GM20431 (cell line): ENCODE measurements around the gene BPIFB2.
"Not testable (repeated sequence)": the region's sequence is repeated elsewhere in the genome, so short reads cannot be mapped to it uniquely, and the experiment has no call there.

Experiments
- in situ Hi-C: fragments of 300-500 bp; cut with MseI, MboI; formaldehyde crosslinking; loops from one replicate; pipeline ENCODE4 v1.15.0; 2020; ENCODE audit warnings: low sequenced_read_pairs; ENCODE audit not compliant: unreplicated experiment

Gene BPIFB2

GRCh38 chr20:33030569-33030968 is 23.1 kb downstream of the BPIFB2 start:
- in situ Hi-C loops = no loop called here

GRCh38 chr20:33031531-33031930 is 24.0 kb downstream of the BPIFB2 start, which contains the start of gene BPIFB6:
Gene BPIFB6 (plus strand): TSS chr20:33031648. CDS start chr20:33031648, 0 bp downstream.
- in situ Hi-C loops = no loop called here

GRCh38 chr20:33032555-33032954 is 25.1 kb downstream of the BPIFB2 start:
- in situ Hi-C loops = no loop called here

- in situ Hi-C loops = no loop called here
Observed at GRCh38 chr20:33033381-33033780, 25.9 kb downstream of the BPIFB2 start.

- in situ Hi-C loops = no loop called here
Observed at GRCh38 chr20:33034115-33034514, 26.6 kb downstream of the BPIFB2 start.

GRCh38 chr20:33034901-33035492 is 27.5 kb downstream of the BPIFB2 start:
- in situ Hi-C loops = no loop called here

- in situ Hi-C loops = no loop called here
Observed at GRCh38 chr20:33037456-33037855, 30.0 kb downstream of the BPIFB2 start.

- in situ Hi-C loops = no loop called here
Observed at GRCh38 chr20:33038243-33038642, 30.7 kb downstream of the BPIFB2 start.

GRCh38 chr20:33042430-33042829 is 34.9 kb downstream of the BPIFB2 start:
- in situ Hi-C loops = no loop called here

GRCh38 chr20:33042983-33043730 is 35.7 kb downstream of the BPIFB2 start:
- in situ Hi-C loops = no loop called here

- in situ Hi-C loops = no loop called here
Observed at GRCh38 chr20:33043731-33044181, 36.3 kb downstream of the BPIFB2 start.

GRCh38 chr20:33045129-33045721 is 37.7 kb downstream of the BPIFB2 start:
- in situ Hi-C loops = not testable (repeated sequence)

GRCh38 chr20:33046412-33046811 is 38.9 kb downstream of the BPIFB2 start:
- in situ Hi-C loops = no loop called here

GRCh38 chr20:33051333-33051732 is 43.8 kb downstream of the BPIFB2 start:
- in situ Hi-C loops = no loop called here

- in situ Hi-C loops = no loop called here
Observed at GRCh38 chr20:33053291-33054106, 46.0 kb downstream of the BPIFB2 start, which contains the start of gene BPIFB3. Gene BPIFB3 (plus strand): TSS chr20:33053903. CDS start chr20:33055436, 1,533 bp downstream.

GRCh38 chr20:33054381-33054780 is 46.9 kb downstream of the BPIFB2 start:
- in situ Hi-C loops = no loop called here

- in situ Hi-C loops = no loop called here
Observed at GRCh38 chr20:33054791-33055190, 47.3 kb downstream of the BPIFB2 start.

- in situ Hi-C loops = no loop called here
Observed at GRCh38 chr20:33059136-33059535, 51.6 kb downstream of the BPIFB2 start.

- in situ Hi-C loops = no loop called here
Observed at GRCh38 chr20:33059741-33060390, 52.4 kb downstream of the BPIFB2 start.

GRCh38 chr20:33061658-33062028 is 54.1 kb downstream of the BPIFB2 start:
- in situ Hi-C loops = no loop called here
